ENCODE measurements around the gene PVALEF. TPM values are rescaled to one million over a fixed set of nuclear protein-coding genes. Genes with fewer than 3 reads are reported as not detected.

Gene PVALEF
- total and polyA plus RNA-seq, 2 of the 13 experiments (the other 11 are each of a cell fraction or from before 2014, with no cell fraction given) = 0.18 TPM

GRCh38 chr17:81164371-81165245 is 699 bp upstream of the PVALEF start (continued):
- TF ChIP-seq ZBTB4 (CRISPR knock-in tag; IDR thresholded peaks at IDR 0.05; ENCODE audit: borderline replicate concordance) (no peak), LBX2 (CRISPR knock-in tag; IDR thresholded peaks at IDR 0.05; ENCODE audit: borderline replicate concordance) (no peak), ZBTB8A (CRISPR knock-in tag; IDR thresholded peaks at IDR 0.05; ENCODE audit: borderline replicate concordance, low read depth) (no peak), ZNF770 (CRISPR knock-in tag; IDR thresholded peaks at IDR 0.05) (no peak), KAT2B (IDR thresholded peaks at IDR 0.05; ENCODE audit: borderline replicate concordance, low read depth, low read length) (no peak), FUBP1 (CRISPR knock-in tag; IDR thresholded peaks at IDR 0.05; ENCODE audit: borderline replicate concordance) (no peak), PRDM4 (CRISPR knock-in tag; IDR thresholded peaks at IDR 0.05; ENCODE audit: borderline replicate concordance) (no peak), TEAD2 (CRISPR knock-in tag; IDR thresholded peaks at IDR 0.05) (no peak), MTA1 (CRISPR knock-in tag; IDR thresholded peaks at IDR 0.05; ENCODE audit: borderline replicate concordance) (peak; percentile 71), NFE2L2 (IDR thresholded peaks at IDR 0.05; ENCODE audit: low read length) (no peak), ZNF138 (CRISPR knock-in tag; IDR thresholded peaks at IDR 0.05; ENCODE audit: low read depth) (peak; percentile 74; the same call in 1 of the 2 replicates), ZNF326 (CRISPR knock-in tag; IDR thresholded peaks at IDR 0.05; ENCODE audit: borderline replicate concordance) (no peak), POLR2A (IDR thresholded peaks at IDR 0.05; ENCODE audit: insufficient read depth in 1 of 2, low read depth in 2 of 2, low read length in 2 of 2) (peak; percentile 56 to 64), ZNF576 (CRISPR knock-in tag; IDR thresholded peaks at IDR 0.05) (no peak), RNF2 (conservative IDR thresholded peaks at IDR 0.05; ENCODE audit: low read depth) (no peak; the same call in 1 of the 2 replicates)
